Esophagus squamous epithelium (tissue), 5 donors: ENCODE results near the gene ZFP36L1. TPM values are rescaled to one million over a fixed set of nuclear protein-coding genes. Genes with fewer than 3 reads are reported as not detected.

ENCODE experiments used
- DNase-seq: peaks from one replicate; lab custom pipeline; 2025; lab: John Stamatoyannopoulos, UW
- H3K27ac ChIP-seq, 4 donors: fragments of 200-600 bp; sonication (generic); one replicate each; pipeline ENCODE4 v1.5.1; 2016 to 2019; ENCODE audit warnings: mild to moderate bottlenecking in 1 of 4
- H3K27me3 ChIP-seq, 4 donors: fragments of 200-600 bp; sonication (generic); 1 replicate in 3 of 4; 2 replicates in 1 of 4; pipeline versions ENCODE4 v1.5.1 to v1.6.0; 2017 to 2021; ENCODE audit warnings: antibody characterized with exemption in 1 of 4
- H3K36me3 ChIP-seq, 3 donors: fragments of 200-600 bp; sonication (generic); one replicate each; pipeline ENCODE4 v1.5.1; 2016 to 2019
- H3K4me1 ChIP-seq, 3 donors: fragments of 200-600 bp; sonication (generic); one replicate each; pipeline ENCODE4 v1.5.1; 2017 to 2019
- H3K4me3 ChIP-seq, 4 donors: fragments of 200-600 bp; sonication (generic); 1 replicate in 3 of 4; 2 replicates in 1 of 4; pipeline ENCODE4 v1.5.1; 2016 to 2019; ENCODE audit warnings: mild to moderate bottlenecking in 2 of 4, moderate library complexity in 1 of 4
- H3K9me3 ChIP-seq, 3 donors: fragments of 200-600 bp; sonication (generic); one replicate each; pipeline ENCODE4 v1.5.1; 2016 to 2019
- CTCF ChIP-seq, 6 experiments: fragments of 450-650 bp in 4 of 6; fragments of 200-600 bp in 2 of 6; sonication (generic) in 2 of 6; IDR thresholded peaks; one replicate each; pipeline ENCODE4 v1.5.1; 2016 to 2019; ENCODE audit warnings: antibody characterized with exemption in 6 of 6, mild to moderate bottlenecking in 4 of 6, moderate library complexity in 4 of 6
- POLR2A ChIP-seq, 4 donors: fragments of 450-650 bp; IDR thresholded peaks; one replicate each; pipeline ENCODE4 v1.6.1; 2017; ENCODE audit warnings: antibody characterized with exemption in 4 of 4, mild to moderate bottlenecking in 4 of 4, moderate library complexity in 3 of 4
- WGBS, 2 donors: methylation state at CpG; one replicate each; pipeline ENCODE4 v1.1.5; 2018; 5-methylcytosine and 5-hydroxymethylcytosine counted together
- intact Hi-C: fragments of 100-400 bp; cut with DNase I; formaldehyde crosslinking; loops from one replicate; pipeline ENCODE4 v1.15.0; 2022
- total RNA-seq, 4 donors: library from RNA; depleted of rRNA; stranded (reverse); fragments of >200 nt; gene quantifications; one replicate each; pipeline ENCODE4 v1.1.0, GENCODE V29; 2016
- donor health status: DM: yes; HTN: yes; CAD: no.

Gene ZFP36L1
- total RNA-seq, 4 donors from 2014 or later = 75.4 to 364 (median 152) TPM

GRCh38 chr14:68789821-68790643, 2.8 kb downstream of the ZFP36L1 start:
- peaks cover 11 to 51% (median 15%) of the 10 kb centered on the region in 3 donors for H3K36me3 ChIP-seq
- TF ChIP-seq POLR2A (IDR thresholded peaks at IDR 0.05) (peak in 1 of 4 donors; percentile 11), CTCF (IDR thresholded peaks at IDR 0.05) (no peak)

GRCh38 chr14:68788996-68789820, 3.7 kb downstream of the ZFP36L1 start:
- Histone ChIP-seq H3K27me3 (no peaks in the 10 kb centered on the region), H3K9me3 (no peaks in the 10 kb centered on the region), H3K36me3 (peaks cover 11 to 51% (median 15%) of the 10 kb centered on the region in 3 donors), H3K4me1 (peaks cover 22 to 65% (median 29%) of the 10 kb centered on the region in 3 donors), H3K4me3 (peak overlapping the region; percentile 69 to 95 (median 86)), H3K27ac (peak overlapping the region; percentile 95 to 100 (median 99))
- intact Hi-C loops = loop anchor here (5.0 to 10.0 kb wide), 2 partner anchors 112 to 244 kb away; no protein-coding TSS in a partner anchor
- TF ChIP-seq CTCF (IDR thresholded peaks at IDR 0.05) = peak; percentile 39 to 73 (median 58)
- TF ChIP-seq POLR2A (IDR thresholded peaks at IDR 0.05) = no peak
- 5 to 11% methylated on average over 13 to 15 of the region's 16 CpGs for WGBS, 2 donors
- DNase-seq = peak; percentile 23

More at GRCh38 chr14:68789821-68790643, 2.8 kb downstream of the ZFP36L1 start:
- H3K9me3 ChIP-seq = no peaks in the 10 kb centered on the region
- DNase-seq = no peak
- intact Hi-C loops = loop anchor here (5.0 to 10.0 kb wide), 2 partner anchors 113 to 245 kb away; no protein-coding TSS in a partner anchor
- peaks cover 15 to 59% (median 26%) of the 10 kb centered on the region in 3 donors for H3K4me1 ChIP-seq
- peak overlapping the region; percentile 69 to 95 (median 86) for H3K4me3 ChIP-seq
- WGBS, 2 donors = 7 to 17% methylated on average over 9 to 18 of the region's 45 CpGs
- no peaks in the 10 kb centered on the region for H3K27me3 ChIP-seq
- H3K27ac ChIP-seq = peak overlapping the region; percentile 95 to 100 (median 99)

GRCh38 chr14:68788275-68788995, 4.4 kb downstream of the ZFP36L1 start:
- peaks cover 11 to 51% (median 15%) of the 10 kb centered on the region in 3 donors for H3K36me3 ChIP-seq

More at GRCh38 chr14:68788275-68788995, 4.4 kb downstream of the ZFP36L1 start:
- Histone ChIP-seq H3K9me3 (no peaks in the 10 kb centered on the region), H3K4me1 (peaks cover 22 to 64% (median 29%) of the 10 kb centered on the region in 3 donors), H3K4me3 (peak overlapping the region; percentile 69 to 95 (median 86)), H3K27ac (peak overlapping the region; percentile 95 to 100 (median 99)), H3K27me3 (no peaks in the 10 kb centered on the region)
- TF ChIP-seq CTCF (IDR thresholded peaks at IDR 0.05) (no peak), POLR2A (IDR thresholded peaks at IDR 0.05) (peak in 1 of 4 donors; percentile 15)
- no peak for DNase-seq
- WGBS, 2 donors = 11 to 12% methylated on average over 9 of the region's 10 CpGs
- intact Hi-C loops = loop anchor here (5.0 to 10.0 kb wide), 2 partner anchors 111 to 244 kb away; no protein-coding TSS in a partner anchor
